HG03520 (cell line): ENCODE measurements around the gene GLIS1.

Source experiments
- ATAC-seq: cut with Tn5 transposase; IDR thresholded peaks from one replicate; pipeline ENCODE4 v1.9.1; 2021; ENCODE audit warnings: mild to moderate bottlenecking, moderate library complexity; ENCODE audit not compliant: unreplicated experiment

Gene GLIS1

DNA sequence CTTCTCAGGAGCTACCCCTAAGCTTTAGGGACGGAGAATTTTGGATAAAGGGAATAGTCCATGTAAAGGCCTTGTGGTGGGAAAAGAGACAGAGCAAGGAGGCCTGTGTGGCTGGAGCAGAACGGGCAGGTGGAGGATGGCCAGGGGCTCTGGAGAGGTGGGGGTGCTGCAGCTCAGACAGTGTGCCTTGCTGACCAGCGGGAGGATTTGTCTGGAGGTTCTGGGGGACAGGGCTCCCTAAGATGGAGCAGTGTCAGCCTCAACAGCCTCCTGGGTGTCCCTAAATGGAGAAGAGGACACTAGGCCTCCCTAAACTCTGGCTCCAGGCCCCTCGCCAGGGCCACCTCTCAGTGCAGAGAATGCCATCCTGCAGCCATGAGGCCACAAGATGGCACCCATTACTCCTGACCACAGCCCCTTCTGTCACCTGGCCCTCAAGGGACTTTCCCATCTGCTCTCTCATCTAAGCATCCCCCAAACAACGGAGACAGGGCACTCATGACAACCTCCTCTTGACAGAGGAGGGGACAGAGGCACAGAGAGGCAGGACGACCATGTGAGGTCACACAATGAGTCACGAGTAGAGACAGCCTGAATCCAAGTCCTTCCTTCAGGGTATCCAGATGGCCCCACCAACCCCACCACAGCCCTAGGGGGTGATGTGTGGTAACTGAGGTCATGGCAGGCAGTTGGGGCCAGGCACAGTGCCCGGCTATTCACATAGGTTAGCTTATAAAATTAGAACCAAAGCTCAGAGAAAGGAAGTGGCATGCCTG, 185.0 kb downstream of the GLIS1 start:
- ATAC-seq, result no peak

DNA sequence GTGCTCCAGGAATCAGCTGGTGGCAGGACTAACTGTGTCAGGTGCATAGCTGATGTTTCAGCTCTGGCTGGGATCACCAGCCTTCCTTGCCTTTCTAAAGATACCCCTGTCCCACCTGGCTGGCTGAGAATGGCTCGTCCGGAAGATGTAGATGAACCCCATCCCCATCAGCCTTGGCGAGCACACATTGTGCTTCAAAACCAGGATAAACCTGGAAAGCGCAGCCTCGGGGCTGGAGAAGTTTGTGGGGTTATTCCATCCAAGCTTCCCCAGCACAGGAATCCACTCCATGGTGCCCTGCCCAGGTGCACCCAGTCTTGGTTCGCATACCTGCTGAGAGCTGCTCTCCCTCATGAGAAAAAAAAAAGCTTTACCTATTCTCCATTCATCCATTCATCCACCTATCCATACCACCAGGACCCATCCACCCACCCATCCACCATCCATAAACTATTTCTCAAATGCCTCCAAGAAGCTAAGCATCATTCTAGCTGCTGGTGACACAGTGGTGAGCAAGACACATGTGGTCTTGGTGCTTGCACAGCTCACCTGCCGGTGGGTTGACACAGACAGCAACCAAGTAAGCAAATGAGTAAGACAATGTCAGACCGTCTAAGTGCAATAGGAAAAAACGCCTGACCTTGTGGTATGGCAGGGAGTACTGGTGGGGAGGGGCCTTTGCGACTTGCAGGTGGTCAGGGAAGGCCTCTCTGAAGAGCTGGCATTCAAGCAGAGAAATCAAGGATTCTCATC, 185.8 kb downstream of the GLIS1 start:
- no peak for ATAC-seq

DNA sequence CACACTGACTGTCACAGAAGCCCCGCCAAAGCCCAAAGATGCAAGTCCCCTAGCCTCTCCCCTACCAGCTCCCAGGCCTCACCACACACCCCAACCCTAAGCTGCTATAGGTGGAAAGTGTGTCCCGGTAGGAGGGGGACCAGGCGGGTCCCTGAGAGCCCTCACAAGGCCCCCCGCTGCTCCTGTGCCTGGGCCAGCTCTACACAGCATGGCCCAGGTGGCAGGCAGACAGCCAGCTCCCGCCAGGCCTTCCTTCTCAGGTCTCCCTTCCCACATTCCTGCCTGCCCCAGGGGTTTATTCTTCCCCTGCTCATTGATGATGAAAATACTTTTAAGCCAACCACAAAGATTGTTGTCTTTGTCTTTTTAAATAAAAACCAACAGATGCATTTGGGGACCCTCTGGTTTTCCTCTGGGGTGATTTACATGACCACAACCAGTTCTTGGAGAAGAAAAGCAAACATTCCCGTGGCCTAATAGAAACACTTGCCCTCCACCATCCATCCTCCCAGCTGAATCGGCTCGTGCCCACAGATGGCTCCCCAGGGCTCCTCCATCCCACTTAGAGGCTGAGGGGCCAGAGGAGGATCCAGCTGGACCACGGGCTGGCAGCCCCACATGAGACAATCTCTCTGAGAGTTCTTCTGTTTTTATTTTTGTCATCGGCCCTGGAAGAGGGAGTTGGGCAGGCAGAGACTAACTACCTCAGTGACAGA, 186.7 kb downstream of the GLIS1 start:
- ATAC-seq, result no peak

GRCh38 chr1:53551428-53551995, 187.5 kb downstream of the GLIS1 start:
- no peak for ATAC-seq

GRCh38 chr1:53550201-53550741, 188.7 kb downstream of the GLIS1 start:
- ATAC-seq, result no peak

GRCh38 chr1:53549781-53550180, 189.2 kb downstream of the GLIS1 start:
- no peak for ATAC-seq

- ATAC-seq, result no peak
Measured at GRCh38 chr1:53549287-53549686, 189.7 kb downstream of the GLIS1 start.

GRCh38 chr1:53548031-53548491, 190.9 kb downstream of the GLIS1 start:
- no peak for ATAC-seq

GRCh38 chr1:53547231-53547790, 191.7 kb downstream of the GLIS1 start:
- ATAC-seq, result no peak

DNA sequence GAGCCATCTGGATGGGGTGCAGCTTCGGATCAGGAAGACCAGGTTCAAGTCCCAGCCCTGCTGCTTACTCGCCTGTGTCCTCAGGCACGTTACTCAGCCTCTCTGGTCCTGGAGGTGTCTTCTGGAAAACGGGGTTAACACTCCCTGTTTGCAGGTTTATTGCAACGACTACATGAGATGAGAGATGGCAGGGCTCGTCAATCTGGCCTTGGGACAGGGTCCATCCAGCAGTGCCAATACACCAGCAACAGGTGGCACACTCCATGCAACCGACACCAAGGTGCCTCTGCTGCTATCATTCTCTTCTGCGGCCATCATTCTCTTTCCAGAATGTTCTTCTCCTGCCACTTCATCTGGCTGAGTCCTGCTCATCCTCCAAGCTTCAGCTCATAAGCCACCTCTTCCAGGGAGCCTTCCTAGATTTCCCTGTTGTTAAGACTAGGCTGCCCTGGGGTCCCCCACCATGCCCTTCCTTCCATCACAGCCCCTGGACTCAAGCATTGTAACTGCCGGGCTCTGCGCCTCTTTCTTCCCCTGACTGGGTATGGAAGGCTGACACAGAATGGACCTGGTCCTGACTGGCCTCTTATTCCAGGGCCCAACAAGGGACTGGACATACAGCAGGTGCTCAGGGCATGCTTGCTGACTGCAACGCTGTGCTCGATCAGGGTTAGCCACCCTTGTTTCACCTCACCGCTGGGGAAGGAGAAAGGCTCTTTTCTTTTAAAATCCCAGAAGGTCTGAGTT, 192.4 kb downstream of the GLIS1 start:
- no peak for ATAC-seq

- no peak for ATAC-seq
Measured at GRCh38 chr1:53545663-53546408, 193.1 kb downstream of the GLIS1 start.

GRCh38 chr1:53544728-53545515, 194.0 kb downstream of the GLIS1 start:
- no peak for ATAC-seq

DNA sequence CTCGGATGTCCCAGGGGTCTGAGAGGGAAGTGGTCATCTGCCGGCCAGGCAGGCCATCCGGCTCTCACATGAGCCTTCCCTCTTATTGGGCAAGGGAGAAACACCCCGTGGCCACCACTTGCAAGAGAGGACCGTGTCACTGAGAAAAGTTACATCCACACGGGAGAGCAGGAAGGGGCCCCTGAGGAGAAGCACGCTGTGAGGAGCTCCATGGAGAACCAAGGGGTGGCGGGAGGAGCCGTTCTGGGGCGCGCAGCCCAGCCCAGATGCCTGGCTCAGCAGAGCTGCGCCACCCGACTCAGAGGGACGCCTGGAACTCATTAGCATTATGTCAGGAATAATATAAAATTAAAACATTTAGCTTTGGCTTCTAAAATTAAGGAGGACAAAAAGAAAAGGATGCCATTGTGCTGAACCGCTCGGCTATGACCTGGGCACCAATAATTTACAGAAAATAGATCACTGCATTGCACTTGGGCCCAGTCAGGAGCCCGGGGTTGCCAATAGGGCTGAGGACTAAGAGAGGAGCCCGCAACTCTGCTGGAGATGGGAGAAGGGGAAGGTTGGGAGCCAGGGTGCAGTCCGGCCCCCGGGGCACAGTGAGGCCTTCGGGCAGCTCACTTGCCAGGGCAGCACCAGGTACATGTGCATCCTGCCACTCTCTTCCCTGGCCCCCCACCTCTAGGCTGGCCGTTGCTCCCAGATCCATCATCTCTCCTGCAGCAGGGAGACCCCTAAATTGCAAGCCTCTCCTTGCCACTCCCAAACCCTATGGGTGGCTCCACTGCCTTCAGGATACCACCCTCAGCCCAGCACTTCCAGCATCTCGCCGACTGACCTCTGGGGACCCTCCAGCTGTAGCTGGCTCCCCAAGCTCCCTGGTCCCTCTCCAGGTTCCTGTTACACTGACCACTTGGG, 194.9 kb downstream of the GLIS1 start:
- no peak for ATAC-seq

- no peak for ATAC-seq
Measured at GRCh38 chr1:53543130-53543777, 195.7 kb downstream of the GLIS1 start.

- no peak for ATAC-seq
Measured at GRCh38 chr1:53542551-53542950, 196.4 kb downstream of the GLIS1 start.

GRCh38 chr1:53541761-53542550, 197.0 kb downstream of the GLIS1 start:
- no peak for ATAC-seq
